ENCODE measurements around the gene EFNA5. TPM values are rescaled to one million over a fixed set of nuclear protein-coding genes. Genes with fewer than 3 reads are reported as not detected.

EFNA5 gene
- total RNA-seq, 1 experiment from 2014 or later: 42.7 TPM

- BruUV-seq (replicated peaks): no TSS peak
- H4K20me1 ChIP-seq (ENCODE audit: insufficient read depth): no peaks in the 10 kb centered on the region
- no peaks in the 10 kb centered on the region for H3K9me2 ChIP-seq (ENCODE audit: insufficient read depth)
- H3K4me1 ChIP-seq (replicated peaks; ENCODE audit: insufficient read depth): 0 out of 2 replicates have a peak, but pooled peaks cover 7% of the 10 kb centered on the region
- H3F3A ChIP-seq (ENCODE audit: insufficient read depth, low read depth): no peaks in the 10 kb centered on the region
- H3K9me3 ChIP-seq (ENCODE audit: insufficient read depth, low read depth): no peaks in the 10 kb centered on the region
- no peak overlapping the region for H2AFZ ChIP-seq
- no peak overlapping the region for H3K4me3 ChIP-seq
- H3K4me2 ChIP-seq: no peak overlapping the region
- no peaks in the 10 kb centered on the region for H3K36me3 ChIP-seq (ENCODE audit: low read depth)
- CTCF ChIA-PET: no interaction called here
- POLR2A ChIA-PET (ENCODE audit: unreplicated experiment): no interaction called here
- no peak overlapping the region for H3K27ac ChIP-seq
- no peaks in the 10 kb centered on the region for H3K79me2 ChIP-seq (ENCODE audit: low read depth)
- no peak for DNase-seq
- TF ChIP-seq CTCF (conservative IDR thresholded peaks at IDR 0.05) (no peak), EZH2 (IDR thresholded peaks at IDR 0.05; ENCODE audit: low read depth) (no peak)
- H3K27me3 ChIP-seq (ENCODE audit: insufficient read depth, low read depth): no peaks in the 10 kb centered on the region
- intact Hi-C loops (cut with micrococcal nuclease; ENCODE audit: unreplicated experiment): no loop called here
Observed at GRCh38 chr5:107363768-107364167, 307.0 kb downstream of the EFNA5 start.

DNA sequence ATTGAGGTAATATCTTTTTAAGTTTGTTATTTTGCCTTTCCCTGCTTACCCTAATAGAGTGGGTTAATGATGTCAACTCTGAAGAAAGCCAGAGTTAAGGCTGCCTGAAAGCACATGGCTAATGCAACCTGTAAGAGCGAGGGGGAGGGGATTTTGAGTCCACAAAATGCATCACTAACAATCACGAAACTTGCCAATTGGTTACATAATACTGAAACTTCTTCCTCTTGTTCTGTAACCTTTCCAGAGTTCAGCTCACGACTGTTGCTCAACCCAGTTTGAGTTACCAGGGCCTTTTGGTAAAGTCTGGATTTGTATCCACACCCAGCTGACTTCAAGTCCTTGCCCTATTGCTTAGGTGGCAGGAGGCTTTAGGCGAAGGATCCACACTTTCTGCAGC, 308.8 kb downstream of the EFNA5 start:
- ChIA-PET CTCF (no interaction called here), POLR2A (ENCODE audit: unreplicated experiment) (no interaction called here)
- no peak for DNase-seq
- BruUV-seq (replicated peaks): no TSS peak
- no peak for TF ChIP-seq CTCF (conservative IDR thresholded peaks at IDR 0.05)
- no peak for TF ChIP-seq EZH2 (IDR thresholded peaks at IDR 0.05; ENCODE audit: low read depth)
- H2AFZ ChIP-seq: no peak overlapping the region
- no peaks in the 10 kb centered on the region for H3K79me2 ChIP-seq (ENCODE audit: low read depth)
- no peaks in the 10 kb centered on the region for H3K9me2 ChIP-seq (ENCODE audit: insufficient read depth)
- H4K20me1 ChIP-seq (ENCODE audit: insufficient read depth): no peaks in the 10 kb centered on the region
- no peak overlapping the region for H3K27ac ChIP-seq
- H3K4me2 ChIP-seq: no peak overlapping the region
- no peaks in the 10 kb centered on the region for H3K36me3 ChIP-seq (ENCODE audit: low read depth)
- H3K4me1 ChIP-seq (replicated peaks; ENCODE audit: insufficient read depth): 0 out of 2 replicates have a peak, but pooled peaks cover 7% of the 10 kb centered on the region
- H3K9me3 ChIP-seq (ENCODE audit: insufficient read depth, low read depth): no peaks in the 10 kb centered on the region
- no peaks in the 10 kb centered on the region for H3F3A ChIP-seq (ENCODE audit: insufficient read depth, low read depth)
- H3K4me3 ChIP-seq: no peak overlapping the region
- no peaks in the 10 kb centered on the region for H3K27me3 ChIP-seq (ENCODE audit: insufficient read depth, low read depth)
- intact Hi-C loops (cut with micrococcal nuclease; ENCODE audit: unreplicated experiment): no loop called here

GRCh38 chr5:107359916-107360234, 310.9 kb downstream of the EFNA5 start:
- DNase-seq: no peak
- POLR2A ChIA-PET (ENCODE audit: unreplicated experiment): no interaction called here
- H3K4me2 ChIP-seq: no peak overlapping the region

More at GRCh38 chr5:107359916-107360234, 310.9 kb downstream of the EFNA5 start:
- CTCF ChIA-PET: interaction anchor here (0.6 kb wide), 1 partner anchor 498 kb away, joined by 3 read pairs; no protein-coding TSS in a partner anchor
- intact Hi-C loops (cut with micrococcal nuclease; ENCODE audit: unreplicated experiment): no loop called here
- H3K9me3 ChIP-seq (ENCODE audit: insufficient read depth, low read depth): no peaks in the 10 kb centered on the region
- TF ChIP-seq CTCF (conservative IDR thresholded peaks at IDR 0.05) (no peak), EZH2 (IDR thresholded peaks at IDR 0.05; ENCODE audit: low read depth) (no peak)
- no peaks in the 10 kb centered on the region for H4K20me1 ChIP-seq (ENCODE audit: insufficient read depth)
- no peaks in the 10 kb centered on the region for H3F3A ChIP-seq (ENCODE audit: insufficient read depth, low read depth)
- H3K27ac ChIP-seq: no peak overlapping the region
- BruUV-seq (replicated peaks): no TSS peak
- no peaks in the 10 kb centered on the region for H3K36me3 ChIP-seq (ENCODE audit: low read depth)
- H3K27me3 ChIP-seq (ENCODE audit: insufficient read depth, low read depth): no peaks in the 10 kb centered on the region
- no peaks in the 10 kb centered on the region for H3K79me2 ChIP-seq (ENCODE audit: low read depth)
- H3K4me1 ChIP-seq (replicated peaks; ENCODE audit: insufficient read depth): 0 out of 2 replicates have a peak, but pooled peaks cover 7% of the 10 kb centered on the region
- no peaks in the 10 kb centered on the region for H3K9me2 ChIP-seq (ENCODE audit: insufficient read depth)
- H3K4me3 ChIP-seq: no peak overlapping the region
- H2AFZ ChIP-seq: no peak overlapping the region

Measured in PC-9 (cell line).